NT2/D1 (cell line): ENCODE results near the gene MALAT1.

Experiments
- DNase-seq: peaks from one replicate; pipeline ENCODE4 v3.0.0-alpha.2; 2011; ENCODE audit warnings: low read depth, low spot score
- H3K27me3 ChIP-seq: 2 replicates; pipeline ENCODE4 v1.6.0; 2011; ENCODE audit warnings: mild to moderate bottlenecking; ENCODE audit not compliant: insufficient read length, insufficient read depth
- H3K36me3 ChIP-seq: 2 replicates; pipeline ENCODE4 v1.6.1; 2011; ENCODE audit warnings: mild to moderate bottlenecking, low read length, mixed read lengths; ENCODE audit not compliant: insufficient read depth, insufficient read length
- H3K4me1 ChIP-seq: 2 replicates; pipeline ENCODE4 v1.5.1; 2011; ENCODE audit not compliant: insufficient read depth, insufficient read length
- H3K4me3 ChIP-seq: 2 replicates; pipeline ENCODE4 v1.5.1; 2011; ENCODE audit warnings: low read depth; ENCODE audit not compliant: insufficient read length
- H3K9ac ChIP-seq: 2 replicates; pipeline ENCODE4 v1.6.0; 2011; ENCODE audit warnings: low read depth; ENCODE audit not compliant: insufficient read length
- H3K9me3 ChIP-seq: 2 replicates; pipeline ENCODE4 v1.5.1; 2011; ENCODE audit warnings: mild to moderate bottlenecking, low read length; ENCODE audit not compliant: insufficient read depth
- SUZ12 ChIP-seq: IDR thresholded peaks from 2 replicates; pipeline ENCODE4 v1.6.1; 2011; ENCODE audit not compliant: insufficient read length, insufficient read depth; ENCODE audit errors: extremely low read depth
- YY1 ChIP-seq: IDR thresholded peaks from 2 replicates; pipeline ENCODE4 v1.6.1; 2011; ENCODE audit not compliant: insufficient read length, insufficient read depth
- ZNF274 ChIP-seq: IDR thresholded peaks from 2 replicates; pipeline ENCODE4 v1.6.1; 2011; ENCODE audit warnings: mild to moderate bottlenecking, low read depth, low read length

The MALAT1 gene

DNA sequence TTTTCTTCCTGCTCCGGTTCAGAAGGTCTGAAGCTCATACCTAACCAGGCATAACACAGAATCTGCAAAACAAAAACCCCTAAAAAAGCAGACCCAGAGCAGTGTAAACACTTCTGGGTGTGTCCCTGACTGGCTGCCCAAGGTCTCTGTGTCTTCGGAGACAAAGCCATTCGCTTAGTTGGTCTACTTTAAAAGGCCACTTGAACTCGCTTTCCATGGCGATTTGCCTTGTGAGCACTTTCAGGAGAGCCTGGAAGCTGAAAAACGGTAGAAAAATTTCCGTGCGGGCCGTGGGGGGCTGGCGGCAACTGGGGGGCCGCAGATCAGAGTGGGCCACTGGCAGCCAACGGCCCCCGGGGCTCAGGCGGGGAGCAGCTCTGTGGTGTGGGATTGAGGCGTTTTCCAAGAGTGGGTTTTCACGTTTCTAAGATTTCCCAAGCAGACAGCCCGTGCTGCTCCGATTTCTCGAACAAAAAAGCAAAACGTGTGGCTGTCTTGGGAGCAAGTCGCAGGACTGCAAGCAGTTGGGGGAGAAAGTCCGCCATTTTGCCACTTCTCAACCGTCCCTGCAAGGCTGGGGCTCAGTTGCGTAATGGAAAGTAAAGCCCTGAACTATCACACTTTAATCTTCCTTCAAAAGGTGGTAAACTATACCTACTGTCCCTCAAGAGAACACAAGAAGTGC lies 661 bp upstream of the MALAT1 start:
- Histone ChIP-seq H3K27me3 (no peaks in the 10 kb centered on the region), H3K9ac (peak overlapping the region; percentile 95), H3K4me3 (peak overlapping the region; percentile 95), H3K36me3 (peaks cover 35% of the 10 kb centered on the region), H3K9me3 (no peaks in the 10 kb centered on the region), H3K4me1 (peaks cover 3% of the 10 kb centered on the region)
- TF ChIP-seq YY1 (peak; percentile 82), SUZ12 (no peak), ZNF274 (no peak)
- DNase-seq = no peak

DNA sequence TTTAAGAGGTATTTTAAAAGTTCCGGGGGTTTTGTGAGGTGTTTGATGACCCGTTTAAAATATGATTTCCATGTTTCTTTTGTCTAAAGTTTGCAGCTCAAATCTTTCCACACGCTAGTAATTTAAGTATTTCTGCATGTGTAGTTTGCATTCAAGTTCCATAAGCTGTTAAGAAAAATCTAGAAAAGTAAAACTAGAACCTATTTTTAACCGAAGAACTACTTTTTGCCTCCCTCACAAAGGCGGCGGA lies 193 bp upstream of the MALAT1 start:
- TF ChIP-seq ZNF274 (no peak), SUZ12 (no peak), YY1 (no peak)
- Histone ChIP-seq H3K27me3 (no peaks in the 10 kb centered on the region), H3K4me1 (peaks cover 3% of the 10 kb centered on the region)

DNA sequence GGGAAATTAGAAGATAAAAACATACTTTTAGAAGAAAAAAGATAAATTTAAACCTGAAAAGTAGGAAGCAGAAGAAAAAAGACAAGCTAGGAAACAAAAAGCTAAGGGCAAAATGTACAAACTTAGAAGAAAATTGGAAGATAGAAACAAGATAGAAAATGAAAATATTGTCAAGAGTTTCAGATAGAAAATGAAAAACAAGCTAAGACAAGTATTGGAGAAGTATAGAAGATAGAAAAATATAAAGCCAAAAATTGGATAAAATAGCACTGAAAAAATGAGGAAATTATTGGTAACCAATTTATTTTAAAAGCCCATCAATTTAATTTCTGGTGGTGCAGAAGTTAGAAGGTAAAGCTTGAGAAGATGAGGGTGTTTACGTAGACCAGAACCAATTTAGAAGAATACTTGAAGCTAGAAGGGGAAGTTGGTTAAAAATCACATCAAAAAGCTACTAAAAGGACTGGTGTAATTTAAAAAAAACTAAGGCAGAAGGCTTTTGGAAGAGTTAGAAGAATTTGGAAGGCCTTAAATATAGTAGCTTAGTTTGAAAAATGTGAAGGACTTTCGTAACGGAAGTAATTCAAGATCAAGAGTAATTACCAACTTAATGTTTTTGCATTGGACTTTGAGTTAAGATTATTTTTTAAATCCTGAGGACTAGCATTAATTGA lies 1.0 kb downstream of the MALAT1 start:
- TF ChIP-seq ZNF274 (no peak), SUZ12 (no peak), YY1 (no peak)
- no peaks in the 10 kb centered on the region for H3K9me3 ChIP-seq
- H3K36me3 ChIP-seq = peaks cover 52% of the 10 kb centered on the region
- DNase-seq = no peak
- H3K4me1 ChIP-seq = no peaks in the 10 kb centered on the region
- H3K9ac ChIP-seq = peak overlapping the region; percentile 95
- H3K4me3 ChIP-seq = peak overlapping the region; percentile 95
- H3K27me3 ChIP-seq = no peaks in the 10 kb centered on the region

More for the DNA sequence above, 193 bp upstream of the MALAT1 start:
- Histone ChIP-seq H3K4me3 (peak overlapping the region; percentile 95), H3K9ac (peak overlapping the region; percentile 95), H3K36me3 (peaks cover 40% of the 10 kb centered on the region), H3K9me3 (no peaks in the 10 kb centered on the region)
- DNase-seq = no peak

DNA sequence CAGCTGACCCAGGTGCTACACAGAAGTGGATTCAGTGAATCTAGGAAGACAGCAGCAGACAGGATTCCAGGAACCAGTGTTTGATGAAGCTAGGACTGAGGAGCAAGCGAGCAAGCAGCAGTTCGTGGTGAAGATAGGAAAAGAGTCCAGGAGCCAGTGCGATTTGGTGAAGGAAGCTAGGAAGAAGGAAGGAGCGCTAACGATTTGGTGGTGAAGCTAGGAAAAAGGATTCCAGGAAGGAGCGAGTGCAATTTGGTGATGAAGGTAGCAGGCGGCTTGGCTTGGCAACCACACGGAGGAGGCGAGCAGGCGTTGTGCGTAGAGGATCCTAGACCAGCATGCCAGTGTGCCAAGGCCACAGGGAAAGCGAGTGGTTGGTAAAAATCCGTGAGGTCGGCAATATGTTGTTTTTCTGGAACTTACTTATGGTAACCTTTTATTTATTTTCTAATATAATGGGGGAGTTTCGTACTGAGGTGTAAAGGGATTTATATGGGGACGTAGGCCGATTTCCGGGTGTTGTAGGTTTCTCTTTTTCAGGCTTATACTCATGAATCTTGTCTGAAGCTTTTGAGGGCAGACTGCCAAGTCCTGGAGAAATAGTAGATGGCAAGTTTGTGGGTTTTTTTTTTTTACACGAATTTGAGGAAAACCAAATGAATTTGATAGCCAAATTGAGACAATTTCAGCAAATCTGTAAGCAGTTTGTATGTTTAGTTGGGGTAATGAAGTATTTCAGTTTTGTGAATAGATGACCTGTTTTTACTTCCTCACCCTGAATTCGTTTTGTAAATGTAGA lies 1.7 kb downstream of the MALAT1 start:
- TF ChIP-seq YY1 (no peak), ZNF274 (no peak), SUZ12 (no peak)
- no peaks in the 10 kb centered on the region for H3K27me3 ChIP-seq
- H3K36me3 ChIP-seq = peaks cover 59% of the 10 kb centered on the region
- H3K9me3 ChIP-seq = no peaks in the 10 kb centered on the region
- no peak for DNase-seq
- no peaks in the 10 kb centered on the region for H3K4me1 ChIP-seq
- H3K4me3 ChIP-seq = peak overlapping the region; percentile 95
- H3K9ac ChIP-seq = peak overlapping the region; percentile 95

DNA sequence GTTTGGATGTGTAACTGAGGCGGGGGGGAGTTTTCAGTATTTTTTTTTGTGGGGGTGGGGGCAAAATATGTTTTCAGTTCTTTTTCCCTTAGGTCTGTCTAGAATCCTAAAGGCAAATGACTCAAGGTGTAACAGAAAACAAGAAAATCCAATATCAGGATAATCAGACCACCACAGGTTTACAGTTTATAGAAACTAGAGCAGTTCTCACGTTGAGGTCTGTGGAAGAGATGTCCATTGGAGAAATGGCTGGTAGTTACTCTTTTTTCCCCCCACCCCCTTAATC lies 2.3 kb downstream of the MALAT1 start:
- Histone ChIP-seq H3K9me3 (no peaks in the 10 kb centered on the region), H3K27me3 (no peaks in the 10 kb centered on the region), H3K9ac (peak overlapping the region; percentile 95), H3K4me3 (peak overlapping the region; percentile 95), H3K4me1 (no peaks in the 10 kb centered on the region), H3K36me3 (peaks cover 65% of the 10 kb centered on the region)
- DNase-seq = no peak
- no peak for TF ChIP-seq ZNF274
- no peak for TF ChIP-seq YY1
- no peak for TF ChIP-seq SUZ12

DNA sequence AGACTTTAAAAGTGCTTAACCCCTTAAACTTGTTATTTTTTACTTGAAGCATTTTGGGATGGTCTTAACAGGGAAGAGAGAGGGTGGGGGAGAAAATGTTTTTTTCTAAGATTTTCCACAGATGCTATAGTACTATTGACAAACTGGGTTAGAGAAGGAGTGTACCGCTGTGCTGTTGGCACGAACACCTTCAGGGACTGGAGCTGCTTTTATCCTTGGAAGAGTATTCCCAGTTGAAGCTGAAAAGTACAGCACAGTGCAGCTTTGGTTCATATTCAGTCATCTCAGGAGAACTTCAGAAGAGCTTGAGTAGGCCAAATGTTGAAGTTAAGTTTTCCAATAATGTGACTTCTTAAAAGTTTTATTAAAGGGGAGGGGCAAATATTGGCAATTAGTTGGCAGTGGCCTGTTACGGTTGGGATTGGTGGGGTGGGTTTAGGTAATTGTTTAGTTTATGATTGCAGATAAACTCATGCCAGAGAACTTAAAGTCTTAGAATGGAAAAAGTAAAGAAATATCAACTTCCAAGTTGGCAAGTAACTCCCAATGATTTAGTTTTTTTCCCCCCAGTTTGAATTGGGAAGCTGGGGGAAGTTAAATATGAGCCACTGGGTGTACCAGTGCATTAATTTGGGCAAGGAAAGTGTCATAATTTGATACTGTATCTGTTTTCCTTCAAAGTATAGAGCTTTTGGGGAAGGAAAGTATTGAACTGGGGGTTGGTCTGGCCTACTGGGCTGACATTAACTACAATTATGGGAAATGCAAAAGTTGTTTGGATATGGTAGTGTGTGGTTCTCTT lies 2.8 kb downstream of the MALAT1 start:
- TF ChIP-seq ZNF274 (no peak), YY1 (no peak), SUZ12 (no peak)
- peaks cover 66% of the 10 kb centered on the region for H3K36me3 ChIP-seq
- peak overlapping the region; percentile 95 for H3K9ac ChIP-seq
- H3K9me3 ChIP-seq = no peaks in the 10 kb centered on the region
- H3K4me1 ChIP-seq = no peaks in the 10 kb centered on the region
- peak overlapping the region; percentile 95 for H3K4me3 ChIP-seq
- no peak for DNase-seq
- no peaks in the 10 kb centered on the region for H3K27me3 ChIP-seq

DNA sequence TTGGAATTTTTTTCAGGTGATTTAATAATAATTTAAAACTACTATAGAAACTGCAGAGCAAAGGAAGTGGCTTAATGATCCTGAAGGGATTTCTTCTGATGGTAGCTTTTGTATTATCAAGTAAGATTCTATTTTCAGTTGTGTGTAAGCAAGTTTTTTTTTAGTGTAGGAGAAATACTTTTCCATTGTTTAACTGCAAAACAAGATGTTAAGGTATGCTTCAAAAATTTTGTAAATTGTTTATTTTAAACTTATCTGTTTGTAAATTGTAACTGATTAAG lies 3.4 kb downstream of the MALAT1 start:
- TF ChIP-seq ZNF274 (no peak), YY1 (no peak), SUZ12 (no peak)
- Histone ChIP-seq H3K9ac (peak overlapping the region; percentile 95), H3K4me3 (peak overlapping the region; percentile 95), H3K4me1 (no peaks in the 10 kb centered on the region), H3K36me3 (peaks cover 66% of the 10 kb centered on the region), H3K27me3 (no peaks in the 10 kb centered on the region), H3K9me3 (no peaks in the 10 kb centered on the region)
- no peak for DNase-seq
